ENCODE data around the gene EGFL7.

EGFL7 gene

DNA sequence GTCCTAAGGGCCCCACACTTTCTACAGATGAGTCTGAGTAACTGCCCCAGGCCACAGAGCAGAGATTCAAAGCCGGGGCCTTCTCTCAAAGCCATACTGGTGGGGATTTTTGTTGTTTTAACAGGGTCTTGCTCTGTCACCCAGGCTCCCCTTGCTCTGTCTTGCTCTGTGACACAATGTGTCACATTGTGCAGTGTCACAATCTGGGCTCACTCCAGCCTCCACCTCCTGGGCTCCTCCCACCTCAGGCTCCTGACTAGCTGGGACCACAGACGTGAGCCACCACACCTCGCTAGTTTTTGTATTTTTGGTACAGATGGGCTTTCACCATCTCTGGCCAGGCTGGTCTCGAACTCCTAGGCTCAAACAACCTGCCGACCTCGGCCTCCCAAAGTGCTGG, 15.9 kb downstream of the EGFL7 start:
- Histone ChIP-seq H3K9me3 (ENCODE audit: control insufficient read depth, insufficient read depth, low read length) (no peaks in the 10 kb centered on the region), H3K27ac (ENCODE audit: low read depth, low read length) (no peak overlapping the region), H4K20me1 (ENCODE audit: control insufficient read depth, insufficient read depth, low read depth, low read length) (no peaks in the 10 kb centered on the region), H3K9me2 (replicated peaks; ENCODE audit: control insufficient read depth, low read length) (no peaks in the 10 kb centered on the region), H3K4me1 (ENCODE audit: control insufficient read depth, low read length) (peaks cover 5% of the 10 kb centered on the region; the same call in 1 of the 2 replicates), H3K4me3 (ENCODE audit: low read length) (no peak overlapping the region), H3K4me2 (ENCODE audit: low read length) (no peak overlapping the region), H3K36me3 (ENCODE audit: control insufficient read depth, low read length) (no peaks in the 10 kb centered on the region; the same call in 1 of the 2 replicates), H3K79me2 (ENCODE audit: control insufficient read depth, low read length) (peaks cover 5% of the 10 kb centered on the region), H3K27me3 (ENCODE audit: control insufficient read depth, low read length) (no peaks in the 10 kb centered on the region), H3F3A (ENCODE audit: control insufficient read depth, insufficient read depth) (no peaks in the 10 kb centered on the region)
- TF ChIP-seq EZH2phosphoT487 (IDR thresholded peaks at IDR 0.05; ENCODE audit: borderline replicate concordance, low read length): no peak
- TF ChIP-seq, protein P1, sequence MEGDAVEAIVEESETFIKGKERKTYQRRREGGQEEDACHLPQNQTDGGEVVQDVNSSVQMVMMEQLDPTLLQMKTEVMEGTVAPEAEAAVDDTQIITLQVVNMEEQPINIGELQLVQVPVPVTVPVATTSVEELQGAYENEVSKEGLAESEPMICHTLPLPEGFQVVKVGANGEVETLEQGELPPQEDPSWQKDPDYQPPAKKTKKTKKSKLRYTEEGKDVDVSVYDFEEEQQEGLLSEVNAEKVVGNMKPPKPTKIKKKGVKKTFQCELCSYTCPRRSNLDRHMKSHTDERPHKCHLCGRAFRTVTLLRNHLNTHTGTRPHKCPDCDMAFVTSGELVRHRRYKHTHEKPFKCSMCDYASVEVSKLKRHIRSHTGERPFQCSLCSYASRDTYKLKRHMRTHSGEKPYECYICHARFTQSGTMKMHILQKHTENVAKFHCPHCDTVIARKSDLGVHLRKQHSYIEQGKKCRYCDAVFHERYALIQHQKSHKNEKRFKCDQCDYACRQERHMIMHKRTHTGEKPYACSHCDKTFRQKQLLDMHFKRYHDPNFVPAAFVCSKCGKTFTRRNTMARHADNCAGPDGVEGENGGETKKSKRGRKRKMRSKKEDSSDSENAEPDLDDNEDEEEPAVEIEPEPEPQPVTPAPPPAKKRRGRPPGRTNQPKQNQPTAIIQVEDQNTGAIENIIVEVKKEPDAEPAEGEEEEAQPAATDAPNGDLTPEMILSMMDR (IDR thresholded peaks at IDR 0.05; ENCODE audit: low read depth, low read length, poor library complexity, severe bottlenecking): no peak

DNA sequence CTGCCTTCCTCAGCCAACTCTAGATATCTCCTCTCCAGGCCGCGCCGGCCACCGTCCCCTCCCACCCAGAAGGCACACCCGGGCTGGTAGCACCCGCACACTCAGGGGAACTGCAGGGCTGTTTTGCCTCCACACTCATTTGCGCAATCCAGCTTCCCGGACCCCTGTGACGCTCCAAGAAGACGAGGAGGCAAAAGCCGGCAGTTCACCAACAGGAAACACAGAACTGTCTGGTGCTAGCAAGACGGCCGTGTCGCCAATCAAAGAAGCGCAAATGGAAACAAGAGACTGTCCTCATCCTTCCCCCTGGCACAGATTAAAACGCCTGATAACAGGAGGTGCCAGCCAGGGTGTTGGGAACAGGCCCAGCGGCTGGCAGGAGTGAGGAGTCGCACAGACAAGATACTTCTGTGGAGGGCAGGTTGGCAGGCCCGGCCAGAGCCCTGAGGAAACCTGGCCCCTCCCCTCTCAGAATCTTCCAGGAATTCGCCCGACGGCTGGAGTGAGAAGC, 16.8 kb downstream of the EGFL7 start:
- Histone ChIP-seq H3K9me2 (replicated peaks; ENCODE audit: control insufficient read depth, low read length) (no peaks in the 10 kb centered on the region), H3F3A (ENCODE audit: control insufficient read depth, insufficient read depth) (no peaks in the 10 kb centered on the region), H3K36me3 (ENCODE audit: control insufficient read depth, low read length) (no peaks in the 10 kb centered on the region; the same call in 1 of the 2 replicates), H3K27ac (ENCODE audit: low read depth, low read length) (no peak overlapping the region), H3K9me3 (ENCODE audit: control insufficient read depth, insufficient read depth, low read length) (no peaks in the 10 kb centered on the region), H3K4me2 (ENCODE audit: low read length) (no peak overlapping the region), H3K4me3 (ENCODE audit: low read length) (no peak overlapping the region), H4K20me1 (ENCODE audit: control insufficient read depth, insufficient read depth, low read depth, low read length) (no peaks in the 10 kb centered on the region), H3K4me1 (ENCODE audit: control insufficient read depth, low read length) (peaks cover 8% of the 10 kb centered on the region; the same call in 1 of the 2 replicates), H3K27me3 (ENCODE audit: control insufficient read depth, low read length) (no peaks in the 10 kb centered on the region), H3K79me2 (ENCODE audit: control insufficient read depth, low read length) (peaks cover 5% of the 10 kb centered on the region)
- no peak for TF ChIP-seq EZH2phosphoT487 (IDR thresholded peaks at IDR 0.05; ENCODE audit: borderline replicate concordance, low read length)
- TF ChIP-seq, protein P1 (IDR thresholded peaks at IDR 0.05; ENCODE audit: low read depth, low read length, poor library complexity, severe bottlenecking): no peak

DNA sequence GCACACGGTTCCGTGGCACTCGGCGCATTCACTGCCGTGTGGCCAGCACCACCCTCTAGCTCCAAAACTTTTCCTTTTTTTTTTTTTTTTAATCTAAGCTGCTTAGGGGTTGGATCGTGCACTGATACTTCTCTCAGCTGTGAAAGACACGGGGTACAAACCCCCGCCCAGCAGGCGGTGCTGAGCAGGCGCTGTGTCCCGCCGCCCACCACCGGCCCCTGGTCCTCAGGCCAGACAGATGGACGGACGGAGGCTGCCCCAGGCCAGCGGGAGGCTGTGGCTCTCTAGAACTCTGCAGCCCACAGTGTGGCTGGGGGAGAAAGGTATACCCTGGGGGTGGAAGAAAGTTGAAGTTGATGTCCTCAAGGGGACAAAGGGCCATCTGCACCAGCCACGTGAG, 18.3 kb downstream of the EGFL7 start:
- Histone ChIP-seq H3K36me3 (ENCODE audit: control insufficient read depth, low read length) (no peaks in the 10 kb centered on the region), H3K27ac (ENCODE audit: low read depth, low read length) (no peak overlapping the region), H3F3A (ENCODE audit: control insufficient read depth, insufficient read depth) (no peaks in the 10 kb centered on the region), H3K4me3 (ENCODE audit: low read length) (no peak overlapping the region), H3K79me2 (ENCODE audit: control insufficient read depth, low read length) (peaks cover 16% of the 10 kb centered on the region), H3K4me1 (ENCODE audit: control insufficient read depth, low read length) (peaks cover 14% of the 10 kb centered on the region), H3K9me2 (replicated peaks; ENCODE audit: control insufficient read depth, low read length) (no peaks in the 10 kb centered on the region), H3K27me3 (ENCODE audit: control insufficient read depth, low read length) (no peaks in the 10 kb centered on the region), H3K9me3 (ENCODE audit: control insufficient read depth, insufficient read depth, low read length) (no peaks in the 10 kb centered on the region), H4K20me1 (ENCODE audit: control insufficient read depth, insufficient read depth, low read depth, low read length) (peaks cover 7% of the 10 kb centered on the region; the same call in 1 of the 2 replicates), H3K4me2 (ENCODE audit: low read length) (no peak overlapping the region)
- TF ChIP-seq EZH2phosphoT487 (IDR thresholded peaks at IDR 0.05; ENCODE audit: borderline replicate concordance, low read length): no peak
- TF ChIP-seq, protein P1 (IDR thresholded peaks at IDR 0.05; ENCODE audit: low read depth, low read length, poor library complexity, severe bottlenecking): no peak

Measured in DOHH2 (cell line).